ENCODE results near the gene SSBP3.

DNA sequence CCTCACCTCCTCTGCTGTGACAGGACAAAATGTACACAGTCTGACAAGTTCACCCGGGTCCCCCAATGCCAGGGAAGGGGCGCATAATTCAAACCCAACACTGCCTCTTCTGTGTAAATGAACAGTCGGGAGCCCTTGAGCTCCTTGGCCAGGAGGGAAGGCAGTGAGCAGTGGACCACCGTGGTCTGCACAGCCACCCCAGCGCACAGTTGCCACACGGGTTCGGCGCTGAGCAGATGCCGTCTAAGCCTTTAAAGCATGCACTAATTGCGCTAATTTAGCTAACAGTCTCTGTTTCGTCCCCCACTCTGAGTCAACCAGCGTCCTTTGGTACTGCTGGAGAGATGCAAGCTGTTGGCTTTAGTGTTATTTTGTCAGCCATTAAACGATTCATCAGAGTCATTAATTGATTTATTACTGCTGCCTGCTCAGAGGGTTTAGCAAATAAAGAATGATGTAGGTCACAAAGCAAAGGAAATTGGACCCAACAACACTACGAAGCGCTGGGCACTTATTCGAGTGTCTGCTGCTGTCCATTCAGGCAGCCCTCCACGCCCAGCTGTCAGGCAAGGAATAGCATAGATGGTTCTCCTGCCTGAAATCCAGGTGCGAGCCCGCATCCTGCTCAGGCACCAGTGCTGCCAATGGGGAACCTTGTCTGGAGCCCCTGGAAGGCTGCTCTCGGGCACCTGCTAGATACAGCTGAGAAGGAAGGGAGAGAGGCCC, 114.8 kb downstream of the SSBP3 start:
- TF ChIP-seq, protein P1, sequence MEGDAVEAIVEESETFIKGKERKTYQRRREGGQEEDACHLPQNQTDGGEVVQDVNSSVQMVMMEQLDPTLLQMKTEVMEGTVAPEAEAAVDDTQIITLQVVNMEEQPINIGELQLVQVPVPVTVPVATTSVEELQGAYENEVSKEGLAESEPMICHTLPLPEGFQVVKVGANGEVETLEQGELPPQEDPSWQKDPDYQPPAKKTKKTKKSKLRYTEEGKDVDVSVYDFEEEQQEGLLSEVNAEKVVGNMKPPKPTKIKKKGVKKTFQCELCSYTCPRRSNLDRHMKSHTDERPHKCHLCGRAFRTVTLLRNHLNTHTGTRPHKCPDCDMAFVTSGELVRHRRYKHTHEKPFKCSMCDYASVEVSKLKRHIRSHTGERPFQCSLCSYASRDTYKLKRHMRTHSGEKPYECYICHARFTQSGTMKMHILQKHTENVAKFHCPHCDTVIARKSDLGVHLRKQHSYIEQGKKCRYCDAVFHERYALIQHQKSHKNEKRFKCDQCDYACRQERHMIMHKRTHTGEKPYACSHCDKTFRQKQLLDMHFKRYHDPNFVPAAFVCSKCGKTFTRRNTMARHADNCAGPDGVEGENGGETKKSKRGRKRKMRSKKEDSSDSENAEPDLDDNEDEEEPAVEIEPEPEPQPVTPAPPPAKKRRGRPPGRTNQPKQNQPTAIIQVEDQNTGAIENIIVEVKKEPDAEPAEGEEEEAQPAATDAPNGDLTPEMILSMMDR (IDR thresholded peaks at IDR 0.05): no peak
- TF ChIP-seq POLR2A (IDR thresholded peaks at IDR 0.05): no peak

All from thyroid gland (tissue), 4 donors.